Measurements from ENCODE around the gene DMD.

DNA sequence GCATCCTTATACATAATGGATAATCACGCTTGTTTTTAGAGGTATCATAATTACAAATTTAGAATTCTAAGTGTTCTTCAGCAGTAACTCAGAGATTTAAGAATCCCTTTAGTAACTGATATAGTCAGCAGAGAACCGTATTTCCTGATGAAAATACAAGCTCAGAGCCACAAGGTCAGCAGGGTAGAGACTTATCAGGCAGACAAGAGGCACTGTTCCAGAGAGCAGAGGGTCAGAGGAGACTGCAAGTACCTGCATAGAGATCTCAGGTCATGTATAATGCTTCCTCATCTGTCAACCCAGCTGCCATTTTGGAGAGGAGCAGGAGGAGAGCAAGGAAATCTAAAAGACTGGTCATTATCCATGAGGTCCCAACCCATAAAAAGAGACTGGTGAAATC, 1352.4 kb downstream of the DMD start:
- TF ChIP-seq POLR2A (IDR thresholded peaks at IDR 0.05; ENCODE audit: low read depth, low read length) (no peak), POLR2AphosphoS5 (IDR thresholded peaks at IDR 0.05; ENCODE audit: low read depth, low read length) (no peak)
